ENCODE data around the gene FAM98C.

DNA sequence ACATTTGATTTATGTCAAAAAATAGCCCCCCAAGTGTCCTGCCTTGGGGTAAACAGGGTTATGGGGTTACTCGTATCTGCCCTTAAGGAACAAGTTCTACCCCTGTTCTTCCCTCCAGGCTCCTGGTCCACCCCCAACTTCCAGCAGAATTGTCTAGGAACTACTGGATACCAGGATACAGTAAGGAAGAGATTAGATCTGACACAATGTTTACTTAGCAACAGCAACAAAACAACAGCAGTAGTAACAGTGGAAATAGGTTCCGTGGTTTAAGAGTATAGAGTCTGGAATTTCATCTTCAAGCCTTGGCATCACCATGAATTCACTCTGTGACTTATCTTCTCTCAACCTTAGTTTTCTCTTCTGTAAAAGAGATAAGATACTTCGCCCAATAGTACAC, 1.7 kb upstream of the FAM98C start:
- no peak for TF ChIP-seq EZH2phosphoT487 (IDR thresholded peaks at IDR 0.05; ENCODE audit: low read depth, severe bottlenecking, unreplicated experiment)
- TF ChIP-seq CTCF (IDR thresholded peaks at IDR 0.05; ENCODE audit: poor library complexity), result no peak
- TF ChIP-seq EZH2 (IDR thresholded peaks at IDR 0.05; ENCODE audit: borderline replicate concordance), result no peak
